Measurements from ENCODE around the gene COA1.

DNA sequence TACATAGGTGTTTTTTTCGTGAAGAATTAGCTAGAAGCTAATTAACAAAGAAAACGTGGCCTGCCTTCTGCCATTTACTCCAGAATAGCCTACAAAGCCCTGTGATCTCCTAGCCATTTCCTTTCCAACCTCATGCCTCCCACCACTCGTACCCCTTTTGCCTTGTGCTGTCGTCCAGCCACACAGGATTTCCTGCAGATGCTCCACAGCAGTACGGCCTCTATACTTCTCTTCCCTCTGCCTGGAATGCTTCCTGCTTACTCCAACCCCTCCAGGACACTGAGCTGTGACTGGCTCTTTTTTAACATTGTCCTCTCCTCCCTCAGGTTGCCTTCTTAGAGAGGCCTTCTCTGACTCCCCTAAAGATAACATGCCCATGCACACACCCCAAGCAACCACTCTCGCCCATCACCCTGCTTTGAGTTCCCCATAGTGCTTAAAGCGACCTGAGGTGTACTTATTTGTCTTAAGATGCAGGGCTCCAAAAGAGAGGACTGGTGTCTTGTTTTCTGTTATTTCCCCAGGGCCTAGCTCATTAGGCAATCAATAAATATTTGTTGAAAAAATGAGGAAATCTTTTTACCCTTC is 113.7 kb downstream of the COA1 start:
- TF ChIP-seq EZH2 (IDR thresholded peaks at IDR 0.05; ENCODE audit: insufficient read depth, poor library complexity, severe bottlenecking) = no peak
- no peak for TF ChIP-seq EZH2phosphoT487 (IDR thresholded peaks at IDR 0.05; ENCODE audit: insufficient read depth, low read depth)
